BE2C (cell line): ENCODE measurements around the gene MMD.

ENCODE experiments used
- DNase-seq: peaks from one replicate; pipeline ENCODE4 v3.0.0-alpha.2; 2020
- H3K27me3 ChIP-seq: fragments of 250-450 bp; sonication (Bioruptor Pico); 2 replicates; pipeline ENCODE4 v1.5.1; 2020; ENCODE audit warnings: mild to moderate bottlenecking
- H3K36me3 ChIP-seq: fragments of 250-450 bp; sonication (Bioruptor Pico); 2 replicates; pipeline ENCODE4 v1.5.1; 2020; ENCODE audit warnings: mild to moderate bottlenecking
- H3K4me1 ChIP-seq: fragments of 250-450 bp; sonication (Bioruptor Pico); 2 replicates; pipeline ENCODE4 v1.5.1; 2020
- H3K4me3 ChIP-seq: 2 replicates; pipeline ENCODE4 v1.5.1; 2011; ENCODE audit warnings: low read depth, low read length
- H3K9me3 ChIP-seq: fragments of 250-450 bp; sonication (Bioruptor Pico); 2 replicates; pipeline ENCODE4 v1.5.1; 2020
- TF ChIP-seq, protein P1 (sequence below): IDR thresholded peaks from 2 replicates; pipeline ENCODE4 v1.5.1; 2012; ENCODE audit warnings: mild to moderate bottlenecking, low read depth, low read length

Gene MMD

DNA sequence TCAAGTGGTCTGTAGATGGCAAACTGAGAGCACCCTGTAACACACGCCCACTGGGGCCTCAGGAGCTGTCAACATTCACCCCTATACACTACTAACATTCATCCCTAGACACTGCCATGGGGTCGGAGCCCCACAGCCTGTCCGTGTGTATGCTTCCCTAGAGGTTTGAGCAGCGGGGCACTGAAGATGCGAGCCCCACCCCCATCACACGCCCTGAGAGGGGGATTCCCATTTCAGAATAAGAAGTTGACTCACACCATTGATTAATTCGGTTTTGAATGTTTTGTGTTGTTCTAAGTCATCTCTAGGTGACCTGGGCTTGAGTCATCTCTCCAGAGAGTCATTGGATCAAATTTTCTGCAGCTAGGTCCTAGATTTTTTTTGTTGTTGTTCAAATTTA, 37.3 kb upstream of the MMD start:
- H3K36me3 ChIP-seq: no peaks in the 10 kb centered on the region
- no peak for DNase-seq
- no peaks in the 10 kb centered on the region for H3K4me1 ChIP-seq
- TF ChIP-seq, protein P1, sequence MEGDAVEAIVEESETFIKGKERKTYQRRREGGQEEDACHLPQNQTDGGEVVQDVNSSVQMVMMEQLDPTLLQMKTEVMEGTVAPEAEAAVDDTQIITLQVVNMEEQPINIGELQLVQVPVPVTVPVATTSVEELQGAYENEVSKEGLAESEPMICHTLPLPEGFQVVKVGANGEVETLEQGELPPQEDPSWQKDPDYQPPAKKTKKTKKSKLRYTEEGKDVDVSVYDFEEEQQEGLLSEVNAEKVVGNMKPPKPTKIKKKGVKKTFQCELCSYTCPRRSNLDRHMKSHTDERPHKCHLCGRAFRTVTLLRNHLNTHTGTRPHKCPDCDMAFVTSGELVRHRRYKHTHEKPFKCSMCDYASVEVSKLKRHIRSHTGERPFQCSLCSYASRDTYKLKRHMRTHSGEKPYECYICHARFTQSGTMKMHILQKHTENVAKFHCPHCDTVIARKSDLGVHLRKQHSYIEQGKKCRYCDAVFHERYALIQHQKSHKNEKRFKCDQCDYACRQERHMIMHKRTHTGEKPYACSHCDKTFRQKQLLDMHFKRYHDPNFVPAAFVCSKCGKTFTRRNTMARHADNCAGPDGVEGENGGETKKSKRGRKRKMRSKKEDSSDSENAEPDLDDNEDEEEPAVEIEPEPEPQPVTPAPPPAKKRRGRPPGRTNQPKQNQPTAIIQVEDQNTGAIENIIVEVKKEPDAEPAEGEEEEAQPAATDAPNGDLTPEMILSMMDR: no peak
- H3K9me3 ChIP-seq: no peaks in the 10 kb centered on the region
- H3K27me3 ChIP-seq: no peaks in the 10 kb centered on the region
- no peak overlapping the region for H3K4me3 ChIP-seq

DNA sequence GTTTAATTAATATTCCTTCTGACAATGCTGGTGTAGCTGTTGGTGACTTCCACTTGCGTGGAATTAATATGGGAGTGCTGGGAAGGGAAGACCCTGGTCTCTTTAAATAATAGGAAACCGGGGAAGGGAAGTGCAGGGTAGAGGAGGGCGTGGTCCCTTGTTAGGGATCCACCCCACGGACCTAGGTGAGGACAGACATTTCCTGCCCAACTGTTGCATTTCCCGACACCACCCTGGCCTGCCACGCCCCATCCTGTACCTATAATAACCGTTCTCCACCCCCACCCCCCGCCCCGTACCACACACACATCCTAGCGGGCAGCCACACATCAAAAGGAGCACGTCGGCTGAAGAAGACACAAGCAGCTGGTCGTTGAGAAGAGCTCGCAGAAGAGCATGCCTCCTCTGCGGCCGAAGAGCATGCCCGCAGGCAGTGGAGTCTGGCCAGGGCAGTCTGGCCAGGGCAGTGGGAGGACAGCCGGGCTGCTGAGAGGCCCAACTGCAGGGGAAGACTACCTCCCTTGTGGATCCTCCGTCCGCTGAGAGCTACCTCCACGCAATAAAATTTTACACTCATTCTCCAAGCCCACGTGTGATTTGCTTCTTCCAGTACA, 36.8 kb upstream of the MMD start:
- DNase-seq: no peak
- Histone ChIP-seq H3K9me3 (no peaks in the 10 kb centered on the region), H3K4me3 (no peak overlapping the region), H3K27me3 (no peaks in the 10 kb centered on the region), H3K36me3 (no peaks in the 10 kb centered on the region), H3K4me1 (no peaks in the 10 kb centered on the region)
- TF ChIP-seq, protein P1: no peak

DNA sequence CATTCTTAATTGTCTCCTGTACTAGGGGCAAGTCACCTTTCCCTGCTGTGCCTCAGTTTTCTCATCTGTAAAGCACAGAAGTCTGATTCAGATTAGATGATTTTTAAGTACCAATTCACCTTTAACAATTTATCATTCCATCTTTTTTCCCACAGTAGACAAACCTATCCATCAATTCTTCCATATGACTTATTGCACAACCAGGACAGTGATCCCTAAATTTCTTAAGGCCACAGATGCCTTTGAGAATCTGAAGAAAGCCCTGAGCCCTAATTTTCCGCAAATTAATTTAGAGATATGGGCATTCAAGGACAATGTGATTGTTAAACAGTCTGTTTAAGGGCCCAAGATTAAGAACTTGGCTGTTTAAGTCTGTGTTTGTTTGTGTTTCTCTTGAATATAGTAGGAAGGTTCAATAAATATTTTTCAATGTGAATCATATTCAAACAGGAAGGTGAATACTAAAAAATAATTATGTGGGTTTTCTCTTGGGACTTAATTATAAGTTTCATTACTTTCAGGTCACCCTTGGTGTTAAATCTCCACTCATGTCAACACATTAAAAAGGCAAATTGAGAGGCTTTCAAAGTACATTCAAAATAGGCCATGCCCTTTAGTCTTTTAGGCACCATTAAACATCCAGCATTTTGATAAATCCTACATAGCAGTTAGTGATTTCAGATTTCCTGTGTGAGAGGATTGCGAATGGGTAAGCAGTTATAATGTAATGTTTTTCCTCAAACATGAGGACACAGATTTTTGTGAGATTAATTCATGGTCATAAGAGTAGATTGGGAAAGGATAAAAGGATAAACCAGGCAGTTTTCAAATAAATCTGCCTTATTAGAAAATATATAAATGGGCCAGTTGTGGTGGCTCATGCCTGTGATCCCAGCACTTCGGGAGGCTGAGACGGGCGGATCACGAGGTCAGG, 34.9 kb upstream of the MMD start:
- Histone ChIP-seq H3K9me3 (no peaks in the 10 kb centered on the region), H3K4me1 (peaks cover 3% of the 10 kb centered on the region; the same call in 1 of the 2 replicates), H3K36me3 (no peaks in the 10 kb centered on the region), H3K27me3 (no peaks in the 10 kb centered on the region), H3K4me3 (no peak overlapping the region)
- DNase-seq: no peak
- TF ChIP-seq, protein P1: no peak

GRCh38 chr17:55454906-55455474, 33.4 kb upstream of the MMD start:
- Histone ChIP-seq H3K27me3 (no peaks in the 10 kb centered on the region), H3K4me1 (peaks cover 3% of the 10 kb centered on the region; the same call in 1 of the 2 replicates), H3K36me3 (no peaks in the 10 kb centered on the region), H3K4me3 (no peak overlapping the region), H3K9me3 (no peaks in the 10 kb centered on the region)
- DNase-seq: no peak
- TF ChIP-seq, protein P1: no peak

- H3K36me3 ChIP-seq: no peaks in the 10 kb centered on the region
- H3K9me3 ChIP-seq: no peaks in the 10 kb centered on the region
- no peaks in the 10 kb centered on the region for H3K27me3 ChIP-seq
- H3K4me1 ChIP-seq: peaks cover 3% of the 10 kb centered on the region; the same call in 1 of the 2 replicates
- no peak for DNase-seq
- TF ChIP-seq, protein P1: no peak
- no peak overlapping the region for H3K4me3 ChIP-seq
Observed at GRCh38 chr17:55453839-55454557, 32.4 kb upstream of the MMD start.
